22Rv1 (cell line): ENCODE measurements around the gene NHERF2.

ENCODE experiments used
- H3K27ac ChIP-seq: fragments of 450-650 bp; 2 replicates; pipeline ENCODE4 v1.5.1; 2017
- ZFX ChIP-seq: fragments of 450-650 bp; IDR thresholded peaks from 2 replicates; pipeline ENCODE4 v1.6.1; 2017; ENCODE audit warnings: antibody characterized with exemption, borderline replicate concordance
- TF ChIP-seq, protein P1 (sequence below): fragments of 450-650 bp; IDR thresholded peaks from 2 replicates; pipeline ENCODE4 v1.5.1; 2017; ENCODE audit warnings: mild to moderate bottlenecking

NHERF2 gene

DNA sequence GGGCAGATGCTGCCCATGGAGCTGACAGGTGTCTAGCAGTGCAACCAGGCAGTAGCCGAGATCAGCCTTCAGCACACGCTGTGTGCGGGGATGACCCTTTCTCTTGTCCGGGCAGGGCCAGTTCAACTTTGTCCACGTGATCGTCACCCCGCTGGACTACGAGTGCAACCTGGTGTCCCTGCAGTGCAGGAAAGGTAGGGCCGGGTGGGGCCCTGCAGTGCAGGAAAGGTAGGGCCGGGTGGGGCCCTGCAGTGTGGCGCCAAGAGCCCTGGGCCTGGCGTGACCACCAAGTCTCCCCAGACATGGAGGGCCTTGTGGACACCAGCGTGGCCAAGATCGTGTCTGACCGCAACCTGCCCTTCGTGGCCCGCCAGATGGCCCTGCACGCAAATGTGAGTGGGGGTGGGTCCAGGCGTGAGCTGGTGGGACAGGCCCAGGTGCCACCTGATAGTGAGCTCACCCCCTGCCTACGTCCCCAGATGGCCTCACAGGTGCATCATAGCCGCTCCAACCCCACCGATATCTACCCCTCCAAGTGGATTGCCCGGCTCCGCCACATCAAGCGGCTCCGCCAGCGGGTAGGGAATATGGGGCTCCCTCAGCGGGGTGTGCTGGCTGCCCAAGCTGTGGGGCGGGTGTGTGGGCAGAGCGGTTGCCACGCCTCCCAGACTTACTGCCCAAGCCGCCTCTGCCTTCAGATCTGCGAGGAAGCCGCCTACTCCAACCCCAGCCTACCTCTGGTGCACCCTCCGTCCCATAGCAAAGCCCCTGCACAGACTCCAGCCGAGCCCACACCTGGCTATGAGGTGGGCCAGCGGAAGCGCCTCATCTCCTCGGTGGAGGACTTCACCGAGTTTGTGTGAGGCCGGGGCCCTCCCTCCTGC, 61.3 kb downstream of the NHERF2 start:
- H3K27ac ChIP-seq: peak overlapping the region; percentile 93
- TF ChIP-seq, protein P1, sequence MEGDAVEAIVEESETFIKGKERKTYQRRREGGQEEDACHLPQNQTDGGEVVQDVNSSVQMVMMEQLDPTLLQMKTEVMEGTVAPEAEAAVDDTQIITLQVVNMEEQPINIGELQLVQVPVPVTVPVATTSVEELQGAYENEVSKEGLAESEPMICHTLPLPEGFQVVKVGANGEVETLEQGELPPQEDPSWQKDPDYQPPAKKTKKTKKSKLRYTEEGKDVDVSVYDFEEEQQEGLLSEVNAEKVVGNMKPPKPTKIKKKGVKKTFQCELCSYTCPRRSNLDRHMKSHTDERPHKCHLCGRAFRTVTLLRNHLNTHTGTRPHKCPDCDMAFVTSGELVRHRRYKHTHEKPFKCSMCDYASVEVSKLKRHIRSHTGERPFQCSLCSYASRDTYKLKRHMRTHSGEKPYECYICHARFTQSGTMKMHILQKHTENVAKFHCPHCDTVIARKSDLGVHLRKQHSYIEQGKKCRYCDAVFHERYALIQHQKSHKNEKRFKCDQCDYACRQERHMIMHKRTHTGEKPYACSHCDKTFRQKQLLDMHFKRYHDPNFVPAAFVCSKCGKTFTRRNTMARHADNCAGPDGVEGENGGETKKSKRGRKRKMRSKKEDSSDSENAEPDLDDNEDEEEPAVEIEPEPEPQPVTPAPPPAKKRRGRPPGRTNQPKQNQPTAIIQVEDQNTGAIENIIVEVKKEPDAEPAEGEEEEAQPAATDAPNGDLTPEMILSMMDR: no peak
- no peak for TF ChIP-seq ZFX
